Testis (tissue), 2 donors: ENCODE results near the gene RAD51D.

Experiments
- POLR2A ChIP-seq: fragments of 450-650 bp; IDR thresholded peaks from one replicate; pipeline ENCODE4 v1.6.1; 2017; ENCODE audit warnings: antibody characterized with exemption, mild to moderate bottlenecking, moderate library complexity
- TF ChIP-seq, protein P1 (sequence below), 3 experiments: fragments of 450-650 bp in 2 of 3; fragments of 200-600 bp in 1 of 3; sonication (generic) in 1 of 3; IDR thresholded peaks; one replicate each; pipeline ENCODE4 v1.5.1; 2016 to 2019; ENCODE audit warnings: antibody characterized with exemption in 3 of 3, mild to moderate bottlenecking in 2 of 3, moderate library complexity in 1 of 3

DNA sequence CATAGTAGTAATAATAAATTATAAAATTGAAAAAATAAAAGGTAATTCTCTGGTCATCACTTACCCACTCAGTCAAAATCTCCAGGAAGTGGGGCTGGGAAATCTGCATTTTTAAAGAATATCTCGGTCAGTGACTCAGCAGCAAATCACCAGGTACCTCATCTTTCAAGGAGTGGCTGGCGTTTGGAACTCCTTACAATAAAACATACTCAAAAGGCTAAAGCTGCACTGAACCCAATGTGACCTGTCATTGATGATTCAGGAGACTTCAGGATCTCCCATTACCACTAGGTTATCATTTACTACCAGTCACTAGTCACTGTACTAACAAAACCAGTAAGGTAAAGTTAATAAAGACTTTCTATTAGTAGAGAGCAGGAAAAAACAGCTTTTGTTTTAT lies 34.7 kb downstream of the RAD51D start:
- TF ChIP-seq, protein P1, sequence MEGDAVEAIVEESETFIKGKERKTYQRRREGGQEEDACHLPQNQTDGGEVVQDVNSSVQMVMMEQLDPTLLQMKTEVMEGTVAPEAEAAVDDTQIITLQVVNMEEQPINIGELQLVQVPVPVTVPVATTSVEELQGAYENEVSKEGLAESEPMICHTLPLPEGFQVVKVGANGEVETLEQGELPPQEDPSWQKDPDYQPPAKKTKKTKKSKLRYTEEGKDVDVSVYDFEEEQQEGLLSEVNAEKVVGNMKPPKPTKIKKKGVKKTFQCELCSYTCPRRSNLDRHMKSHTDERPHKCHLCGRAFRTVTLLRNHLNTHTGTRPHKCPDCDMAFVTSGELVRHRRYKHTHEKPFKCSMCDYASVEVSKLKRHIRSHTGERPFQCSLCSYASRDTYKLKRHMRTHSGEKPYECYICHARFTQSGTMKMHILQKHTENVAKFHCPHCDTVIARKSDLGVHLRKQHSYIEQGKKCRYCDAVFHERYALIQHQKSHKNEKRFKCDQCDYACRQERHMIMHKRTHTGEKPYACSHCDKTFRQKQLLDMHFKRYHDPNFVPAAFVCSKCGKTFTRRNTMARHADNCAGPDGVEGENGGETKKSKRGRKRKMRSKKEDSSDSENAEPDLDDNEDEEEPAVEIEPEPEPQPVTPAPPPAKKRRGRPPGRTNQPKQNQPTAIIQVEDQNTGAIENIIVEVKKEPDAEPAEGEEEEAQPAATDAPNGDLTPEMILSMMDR (IDR thresholded peaks at IDR 0.05), result no peak
- no peak for TF ChIP-seq POLR2A
